Measurements from ENCODE around the gene GET4.

The GET4 gene

DNA sequence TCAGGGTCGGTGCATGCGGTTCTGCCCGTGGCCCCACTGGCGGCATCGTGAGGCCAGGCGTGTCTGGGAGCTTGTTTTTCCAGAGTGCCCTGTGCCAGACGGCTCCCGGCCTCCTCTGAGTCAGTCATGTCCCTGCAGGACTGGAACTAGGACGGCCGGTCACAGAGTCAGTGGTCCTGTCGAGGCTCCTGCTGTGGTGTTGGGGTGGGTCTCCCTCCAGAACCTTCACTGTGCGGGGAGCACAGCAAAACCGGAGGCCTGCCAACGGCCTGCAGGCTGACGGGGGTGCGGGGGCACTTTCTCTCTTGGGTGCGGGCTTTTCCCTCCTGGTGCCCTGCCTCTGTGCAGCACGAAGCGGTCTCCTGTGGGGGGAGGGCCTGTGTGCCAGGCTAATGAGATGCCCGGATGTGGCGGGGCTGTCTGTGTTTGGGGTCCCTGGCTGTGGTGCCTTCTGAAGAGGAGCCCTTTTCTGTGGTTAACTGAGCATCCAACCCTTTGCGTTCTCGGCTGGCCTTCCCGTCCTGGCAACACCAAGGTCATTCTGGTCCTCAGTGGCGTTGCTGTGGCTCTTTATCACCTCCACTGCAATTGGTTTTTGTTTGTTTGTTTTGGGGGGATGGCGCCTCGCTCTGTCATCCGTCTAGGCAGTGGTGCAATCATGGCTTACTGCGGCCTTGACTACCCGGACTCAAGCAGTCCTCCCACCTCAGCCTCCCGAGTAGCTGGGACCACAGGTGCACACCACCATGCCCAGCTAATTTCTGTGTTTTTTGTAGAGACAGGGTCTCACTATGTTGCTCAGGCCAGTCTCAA lies 8.0 kb downstream of the GET4 start:
- Mint-ChIP-seq H3K36me3 (no peaks in the 10 kb centered on the region), H3K9me3 (ENCODE audit: low read depth) (no peaks in the 10 kb centered on the region), H3K27ac (no peak overlapping the region), H3K27me3 (no peaks in the 10 kb centered on the region), H3K4me1 (ENCODE audit: low read depth) (peaks cover 33% of the 10 kb centered on the region), H3K4me3 (no peak overlapping the region)

DNA sequence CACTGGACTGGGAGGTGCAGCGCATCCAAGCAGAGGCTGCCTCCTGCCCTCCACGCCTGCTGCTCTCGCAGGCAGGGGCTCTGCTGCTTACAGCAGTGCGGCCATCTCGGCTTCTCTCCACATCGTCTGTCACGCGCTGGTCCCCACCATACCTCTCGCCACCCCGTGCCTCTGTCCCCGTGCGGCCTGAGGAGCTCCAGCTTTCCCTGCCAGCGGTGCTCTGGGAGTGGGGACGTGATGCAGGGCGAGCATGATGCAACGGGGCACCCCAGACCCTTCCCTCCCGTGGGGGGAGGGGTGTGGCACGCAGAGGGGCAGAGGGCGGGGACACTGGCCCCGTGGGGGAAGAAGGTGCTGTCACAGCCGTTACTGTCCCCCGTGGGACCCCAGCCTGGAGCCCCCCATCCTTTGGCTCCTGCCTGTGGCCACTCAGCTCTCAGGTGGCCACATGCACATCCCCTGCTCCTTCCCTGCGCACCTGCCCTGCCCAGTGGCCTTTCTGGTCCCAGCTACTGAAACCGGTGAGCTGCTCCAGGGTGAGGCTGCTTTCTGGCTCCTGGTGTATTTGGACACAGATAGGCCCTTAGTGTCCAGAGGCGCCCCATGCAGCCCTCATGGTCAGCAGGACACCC lies 9.0 kb downstream of the GET4 start:
- Mint-ChIP-seq H3K27ac (no peak overlapping the region), H3K36me3 (no peaks in the 10 kb centered on the region), H3K27me3 (no peaks in the 10 kb centered on the region), H3K4me3 (no peak overlapping the region), H3K9me3 (ENCODE audit: low read depth) (no peaks in the 10 kb centered on the region), H3K4me1 (ENCODE audit: low read depth) (peaks cover 27% of the 10 kb centered on the region)

DNA sequence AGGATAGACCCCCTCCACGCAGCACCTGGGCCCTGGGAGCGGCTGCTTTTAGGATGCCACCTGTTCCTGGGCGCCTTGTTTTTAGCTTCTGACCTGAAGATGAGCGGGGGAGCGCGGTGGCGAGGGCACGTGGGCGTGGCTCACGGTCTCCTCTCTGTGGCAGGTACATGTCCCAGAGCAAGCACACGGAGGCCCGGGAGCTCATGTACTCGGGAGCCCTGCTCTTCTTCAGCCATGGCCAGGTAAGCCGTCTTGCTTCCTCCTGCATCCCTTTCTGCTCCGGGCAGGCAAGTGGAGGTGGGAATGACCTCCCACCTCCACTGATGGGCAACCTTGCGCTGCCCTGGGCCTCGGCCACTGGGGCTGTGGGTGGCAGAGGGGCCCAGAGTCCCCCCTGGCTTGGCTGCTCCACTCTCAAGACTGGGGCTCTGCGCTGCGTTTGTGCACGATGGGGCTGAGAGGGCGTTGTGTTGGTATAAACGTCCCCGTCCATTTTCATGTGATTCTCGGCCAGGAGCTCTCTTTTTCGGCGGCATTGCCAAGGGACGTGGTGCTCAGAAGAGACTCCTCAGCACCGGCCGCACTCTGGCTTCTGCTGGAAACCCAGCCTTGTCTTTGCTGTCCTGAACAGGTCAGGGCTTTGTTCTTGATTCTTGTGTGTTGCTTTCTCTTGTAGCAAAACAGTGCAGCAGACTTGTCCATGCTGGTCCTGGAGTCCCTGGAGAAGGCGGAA lies 9.7 kb downstream of the GET4 start:
- no peaks in the 10 kb centered on the region for H3K27me3 Mint-ChIP-seq
- H3K27ac Mint-ChIP-seq, result no peak overlapping the region
- H3K9me3 Mint-ChIP-seq (ENCODE audit: low read depth), result no peaks in the 10 kb centered on the region
- H3K36me3 Mint-ChIP-seq, result no peaks in the 10 kb centered on the region
- H3K4me3 Mint-ChIP-seq, result no peak overlapping the region
- H3K4me1 Mint-ChIP-seq (ENCODE audit: low read depth), result peaks cover 23% of the 10 kb centered on the region

DNA sequence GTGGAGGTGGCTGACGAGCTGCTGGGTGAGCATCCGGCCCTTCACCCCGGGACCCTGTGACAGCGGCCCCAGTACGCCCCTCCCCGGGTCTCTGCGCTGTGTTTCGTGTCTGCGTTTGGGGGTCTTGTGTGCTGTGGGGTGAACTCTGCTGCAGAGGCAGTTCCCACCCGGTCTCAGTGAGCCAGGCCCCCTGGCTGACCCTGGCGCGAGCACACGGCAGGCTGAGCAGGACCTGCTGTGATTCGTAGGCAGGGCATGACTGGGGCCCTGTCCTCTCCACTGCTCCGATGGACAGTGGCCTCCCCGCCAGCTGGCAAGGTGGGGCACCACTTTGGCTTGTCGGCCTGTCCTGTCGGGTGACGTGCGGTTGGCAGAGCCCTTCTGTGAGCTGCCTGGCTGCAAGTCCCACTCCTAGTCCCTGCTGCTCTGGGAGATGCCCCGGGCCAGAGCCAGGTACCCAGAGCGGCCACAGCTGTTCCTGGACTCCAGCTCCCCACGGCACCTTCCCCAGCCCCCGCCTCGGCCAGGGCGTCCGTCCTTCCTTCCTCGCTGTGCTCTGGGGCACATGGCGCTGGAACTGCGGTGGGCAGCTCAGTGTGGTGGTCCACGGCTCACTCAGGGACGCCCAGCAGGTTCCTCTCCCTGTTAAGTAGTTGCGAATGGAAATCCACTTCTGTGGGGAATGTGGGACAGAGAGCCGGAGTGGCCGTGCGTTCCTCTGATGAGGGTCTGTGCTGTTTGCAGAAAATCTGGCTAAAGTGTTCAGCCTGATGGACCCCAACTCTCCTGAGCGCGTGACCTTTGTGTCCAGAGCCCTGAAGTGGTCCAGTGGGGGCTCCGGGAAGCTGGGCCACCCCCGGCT lies 10.5 kb downstream of the GET4 start:
- H3K36me3 Mint-ChIP-seq, result no peaks in the 10 kb centered on the region
- no peaks in the 10 kb centered on the region for H3K27me3 Mint-ChIP-seq
- no peak overlapping the region for H3K4me3 Mint-ChIP-seq
- H3K27ac Mint-ChIP-seq, result no peak overlapping the region
- no peaks in the 10 kb centered on the region for H3K9me3 Mint-ChIP-seq (ENCODE audit: low read depth)
- H3K4me1 Mint-ChIP-seq (ENCODE audit: low read depth), result peaks cover 17% of the 10 kb centered on the region

DNA sequence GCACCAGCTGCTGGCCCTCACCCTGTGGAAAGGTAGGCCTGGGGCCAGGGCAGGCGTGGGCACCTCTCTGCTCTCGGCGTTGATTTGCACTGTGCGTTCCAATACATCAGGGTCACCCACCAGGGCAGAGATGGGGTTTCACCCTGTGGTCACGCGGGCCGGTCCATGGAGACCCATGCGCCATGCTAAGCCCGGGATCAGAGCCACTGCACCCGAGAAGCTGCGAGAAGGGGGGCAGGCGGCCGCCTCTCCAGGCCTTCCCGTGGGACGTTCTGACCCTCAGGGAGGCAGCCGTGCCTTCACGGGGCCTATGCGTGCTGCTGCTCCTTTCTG lies 11.1 kb downstream of the GET4 start:
- Mint-ChIP-seq H3K9me3 (ENCODE audit: low read depth) (no peaks in the 10 kb centered on the region), H3K4me1 (ENCODE audit: low read depth) (peaks cover 14% of the 10 kb centered on the region), H3K36me3 (peaks cover 2% of the 10 kb centered on the region), H3K27me3 (no peaks in the 10 kb centered on the region), H3K4me3 (no peak overlapping the region), H3K27ac (no peak overlapping the region)

DNA sequence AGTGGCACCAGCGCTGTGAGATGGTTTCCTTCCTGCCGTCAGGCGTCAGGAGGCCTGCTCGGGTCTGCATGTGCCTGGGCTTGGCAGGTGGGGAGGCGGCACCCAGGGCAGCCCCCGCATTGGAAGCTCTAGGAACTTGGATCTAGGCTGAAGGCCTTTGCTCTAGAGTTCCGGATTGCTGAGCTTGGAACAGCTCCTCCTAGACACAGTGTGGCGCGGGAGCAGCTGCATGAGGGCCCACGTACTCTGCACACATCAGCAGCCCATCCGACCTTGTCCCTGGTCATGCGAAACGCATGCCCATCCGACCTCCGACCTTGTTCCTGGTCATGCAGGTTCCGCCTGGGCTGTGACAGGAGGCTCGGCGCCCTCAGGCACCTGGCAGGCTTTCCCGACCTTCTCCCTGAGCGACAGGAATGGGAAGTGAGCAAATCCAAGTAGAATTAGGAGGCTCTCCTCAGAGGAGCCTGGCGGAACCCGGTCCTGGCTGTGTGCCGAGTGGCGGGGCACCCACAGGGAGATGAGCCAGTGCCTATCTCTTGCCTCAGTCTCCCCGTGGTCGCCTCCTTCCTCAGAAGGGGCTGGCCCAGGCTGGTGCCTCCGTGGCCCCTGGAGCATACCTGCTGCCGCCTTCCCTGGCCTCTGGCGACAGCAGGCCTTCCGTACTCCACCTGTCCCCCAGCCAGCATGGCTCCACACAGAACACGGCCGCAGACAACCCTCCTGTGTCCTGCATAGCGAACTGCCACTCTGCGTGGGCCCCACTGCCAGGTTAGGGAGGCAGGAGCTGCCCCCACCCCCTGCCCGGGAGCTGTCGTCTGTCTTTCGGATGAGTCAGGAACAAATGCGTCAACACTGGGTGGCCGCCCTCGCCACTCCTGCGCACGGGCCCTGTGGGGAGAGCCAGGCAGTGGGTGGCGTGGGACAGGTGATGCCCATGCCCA lies 12.0 kb downstream of the GET4 start:
- Mint-ChIP-seq H3K9me3 (ENCODE audit: low read depth) (no peaks in the 10 kb centered on the region), H3K27ac (peak overlapping the region; percentile 41), H3K27me3 (no peaks in the 10 kb centered on the region), H3K4me1 (ENCODE audit: low read depth) (peaks cover 10% of the 10 kb centered on the region), H3K36me3 (peaks cover 4% of the 10 kb centered on the region), H3K4me3 (no peak overlapping the region)

DNA sequence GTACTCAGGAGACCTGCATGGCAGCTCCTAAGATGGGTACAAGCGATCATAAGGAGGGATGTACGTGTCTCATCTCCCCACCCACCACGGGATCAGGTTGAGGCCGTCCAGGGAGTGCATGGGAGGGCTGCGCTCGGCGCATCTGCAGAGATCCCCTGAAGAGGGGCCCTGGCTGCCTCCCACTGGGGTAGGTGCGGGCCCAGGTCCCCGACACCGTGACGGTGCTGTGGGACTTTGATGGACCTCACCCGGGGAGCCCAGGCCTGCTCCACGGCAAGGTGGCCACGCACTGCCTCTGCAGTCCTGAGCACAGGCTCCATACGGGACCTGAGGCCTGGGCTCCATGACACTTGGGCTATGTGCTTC lies 12.7 kb downstream of the GET4 start:
- no peak overlapping the region for H3K27ac Mint-ChIP-seq
- H3K4me1 Mint-ChIP-seq (ENCODE audit: low read depth), result peaks cover 8% of the 10 kb centered on the region

DNA sequence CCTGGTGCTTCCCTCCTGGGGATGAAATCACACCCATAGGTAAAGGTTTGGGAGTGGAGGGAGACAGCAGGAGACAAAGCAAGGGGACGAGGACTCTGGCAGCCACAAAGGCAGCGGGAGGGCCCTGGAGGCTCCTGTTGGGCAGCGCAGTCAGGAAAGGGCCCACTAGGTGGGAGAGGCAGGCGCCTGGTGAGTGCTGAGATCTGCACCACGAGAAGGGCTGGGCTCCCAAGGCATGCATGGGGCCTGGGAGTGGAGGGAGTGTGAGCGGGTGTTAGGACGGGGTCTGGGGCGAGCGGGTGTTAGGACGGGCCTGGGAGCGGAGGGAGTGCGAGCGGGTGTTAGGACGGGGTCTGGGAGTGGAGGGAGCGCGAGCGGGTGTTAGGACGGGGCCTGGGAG lies 13.0 kb downstream of the GET4 start:
- H3K4me3 Mint-ChIP-seq, result no peak overlapping the region
- peaks cover 4% of the 10 kb centered on the region for H3K36me3 Mint-ChIP-seq
- H3K27me3 Mint-ChIP-seq, result no peaks in the 10 kb centered on the region
- no peaks in the 10 kb centered on the region for H3K9me3 Mint-ChIP-seq (ENCODE audit: low read depth)
- H3K27ac Mint-ChIP-seq, result no peak overlapping the region
- H3K4me1 Mint-ChIP-seq (ENCODE audit: low read depth), result peaks cover 6% of the 10 kb centered on the region

More for the DNA sequence above, 12.7 kb downstream of the GET4 start:
- Mint-ChIP-seq H3K4me3 (no peak overlapping the region), H3K9me3 (ENCODE audit: low read depth) (no peaks in the 10 kb centered on the region), H3K36me3 (peaks cover 4% of the 10 kb centered on the region), H3K27me3 (no peaks in the 10 kb centered on the region)

DNA sequence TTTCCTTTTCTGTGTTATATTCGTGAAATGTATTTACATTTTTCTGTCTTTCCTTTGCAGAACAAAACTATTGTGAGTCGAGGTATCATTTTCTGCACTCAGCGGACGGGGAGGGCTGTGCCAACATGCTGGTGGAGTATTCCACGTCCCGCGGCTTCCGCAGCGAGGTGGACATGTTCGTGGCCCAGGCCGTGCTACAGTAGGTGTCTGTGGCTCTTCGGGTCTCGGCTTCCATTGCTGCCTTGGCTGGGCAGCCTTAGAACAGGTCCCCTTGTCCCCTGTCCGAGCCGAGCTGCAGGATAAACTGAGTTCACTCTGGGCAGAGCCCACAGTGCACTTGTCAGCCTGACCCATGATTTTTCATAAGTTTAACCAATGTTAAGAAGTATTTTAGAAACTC lies 14.5 kb downstream of the GET4 start:
- Mint-ChIP-seq H3K9me3 (ENCODE audit: low read depth) (no peaks in the 10 kb centered on the region), H3K4me1 (ENCODE audit: low read depth) (no peaks in the 10 kb centered on the region), H3K36me3 (peaks cover 5% of the 10 kb centered on the region), H3K4me3 (no peak overlapping the region), H3K27ac (no peak overlapping the region), H3K27me3 (no peaks in the 10 kb centered on the region)

DNA sequence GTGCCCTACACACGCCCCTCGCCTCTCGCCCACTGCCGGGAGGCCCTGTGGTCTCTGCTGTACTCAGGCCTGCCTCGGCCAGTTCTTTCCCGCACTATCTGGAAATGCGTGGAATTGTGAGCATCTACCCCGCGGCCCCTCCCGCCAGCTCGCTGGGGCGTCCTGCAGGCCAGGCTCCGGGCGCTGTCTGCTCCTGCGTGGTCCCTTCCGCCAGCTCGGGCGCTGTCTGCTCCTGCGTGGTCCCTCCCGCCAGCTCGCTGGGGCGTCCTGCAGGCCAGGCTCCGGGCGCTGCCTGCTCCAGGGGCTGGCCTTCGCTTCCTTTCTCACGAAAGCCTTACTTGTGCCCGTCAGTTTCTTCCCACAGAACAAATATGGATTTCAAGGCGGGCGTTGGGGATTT lies 14.9 kb downstream of the GET4 start:
- no peak overlapping the region for H3K4me3 Mint-ChIP-seq
- H3K27ac Mint-ChIP-seq, result no peak overlapping the region
- peaks cover 9% of the 10 kb centered on the region for H3K36me3 Mint-ChIP-seq
- no peaks in the 10 kb centered on the region for H3K4me1 Mint-ChIP-seq (ENCODE audit: low read depth)
- H3K27me3 Mint-ChIP-seq, result no peaks in the 10 kb centered on the region
- H3K9me3 Mint-ChIP-seq (ENCODE audit: low read depth), result no peaks in the 10 kb centered on the region

DNA sequence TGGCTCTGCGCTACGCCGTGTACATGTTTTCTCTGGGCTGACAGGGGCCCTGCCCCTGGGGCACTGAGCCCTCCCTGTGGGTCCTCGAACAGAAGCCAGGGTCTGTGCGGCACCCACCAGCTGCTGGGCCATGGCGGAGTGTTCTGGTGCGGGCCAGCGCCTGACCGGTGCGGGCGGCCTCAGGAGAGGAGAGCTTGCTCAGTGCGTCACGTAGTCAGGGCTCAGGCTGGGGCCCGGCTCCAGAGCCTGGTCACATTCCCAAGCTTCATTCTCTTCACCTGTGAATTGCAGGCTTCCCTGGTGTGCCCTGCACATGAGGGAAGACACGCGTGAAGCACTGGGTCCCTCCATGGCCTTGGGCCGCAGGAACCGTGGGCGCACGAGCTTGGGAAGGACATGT lies 15.5 kb downstream of the GET4 start:
- H3K36me3 Mint-ChIP-seq, result peaks cover 9% of the 10 kb centered on the region
- no peak overlapping the region for H3K27ac Mint-ChIP-seq
- no peak overlapping the region for H3K4me3 Mint-ChIP-seq
- H3K4me1 Mint-ChIP-seq (ENCODE audit: low read depth), result no peaks in the 10 kb centered on the region
- H3K9me3 Mint-ChIP-seq (ENCODE audit: low read depth), result no peaks in the 10 kb centered on the region
- no peaks in the 10 kb centered on the region for H3K27me3 Mint-ChIP-seq

DNA sequence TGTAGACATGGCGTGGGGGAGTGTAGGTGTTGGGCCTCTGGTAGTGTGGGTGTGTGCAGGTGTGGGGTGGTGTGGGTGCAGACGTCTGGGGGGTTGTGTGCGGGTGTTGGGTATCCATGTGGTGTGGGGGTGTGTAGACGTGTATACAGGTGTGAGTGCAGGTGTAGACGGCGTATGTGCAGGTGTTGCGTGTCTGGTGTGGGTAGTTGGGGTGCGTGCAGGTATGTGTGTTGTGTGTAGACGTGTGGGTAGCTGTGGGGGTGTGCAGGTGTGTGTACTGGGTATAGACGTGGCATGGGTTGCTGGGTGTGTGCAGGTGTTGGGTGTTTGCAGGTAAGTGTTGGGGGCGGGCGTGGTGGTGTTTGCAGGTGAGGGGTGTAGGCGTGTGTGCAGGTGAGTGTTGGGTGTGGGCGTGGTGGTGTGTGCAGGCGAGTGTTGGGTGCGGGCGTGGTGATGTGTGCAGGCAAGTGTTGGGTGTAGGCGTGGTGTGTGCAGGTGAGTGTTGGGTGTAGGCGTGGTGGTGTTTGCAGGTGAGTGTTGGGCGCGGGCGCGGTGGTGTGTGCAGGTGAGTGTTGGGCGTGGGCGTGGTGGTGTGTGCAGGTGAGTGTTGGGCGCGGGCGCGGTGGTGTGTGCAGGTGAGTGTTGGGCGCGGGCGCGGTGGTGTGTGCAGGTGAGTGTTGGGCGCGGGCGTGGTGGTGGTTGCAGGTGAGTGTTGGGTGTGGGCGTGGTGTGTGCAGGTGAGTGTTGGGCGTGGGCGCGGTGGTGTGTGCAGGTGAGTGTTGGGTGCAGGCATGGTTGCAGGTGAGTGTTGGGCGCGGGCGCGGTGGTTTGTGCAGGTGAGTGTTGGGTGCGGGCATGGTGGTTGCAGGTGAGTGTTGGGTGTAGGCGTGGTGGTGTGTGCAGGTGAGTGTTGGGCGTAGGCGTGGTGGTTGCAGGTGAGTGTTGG lies 16.6 kb downstream of the GET4 start:
- Mint-ChIP-seq H3K9me3 (ENCODE audit: low read depth) (no peaks in the 10 kb centered on the region), H3K27me3 (no peaks in the 10 kb centered on the region), H3K27ac (no peak overlapping the region), H3K4me3 (no peak overlapping the region), H3K4me1 (ENCODE audit: low read depth) (no peaks in the 10 kb centered on the region), H3K36me3 (peaks cover 9% of the 10 kb centered on the region)

DNA sequence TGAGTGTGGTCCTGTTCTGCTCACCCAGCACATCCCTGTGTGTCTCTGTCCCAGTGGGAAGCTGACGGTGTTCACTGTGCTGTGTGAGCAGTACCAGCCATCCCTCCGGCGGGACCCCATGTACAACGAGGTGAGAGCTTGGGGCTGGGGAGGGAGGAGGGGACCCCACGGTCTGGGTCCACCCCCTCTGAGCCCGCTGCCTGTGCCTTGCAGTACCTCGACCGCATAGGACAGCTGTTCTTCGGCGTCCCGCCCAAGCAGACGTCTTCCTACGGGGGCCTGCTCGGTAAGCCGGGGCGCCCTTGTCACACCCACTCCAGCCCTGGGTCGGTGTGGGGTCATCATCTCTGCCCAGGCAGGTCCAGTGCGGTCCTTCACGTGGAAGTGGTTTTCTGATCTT lies 17.3 kb downstream of the GET4 start:
- H3K36me3 Mint-ChIP-seq, result peaks cover 9% of the 10 kb centered on the region
- H3K27me3 Mint-ChIP-seq, result no peaks in the 10 kb centered on the region
- no peaks in the 10 kb centered on the region for H3K9me3 Mint-ChIP-seq (ENCODE audit: low read depth)
- H3K4me3 Mint-ChIP-seq, result no peak overlapping the region
- H3K4me1 Mint-ChIP-seq (ENCODE audit: low read depth), result no peaks in the 10 kb centered on the region
- H3K27ac Mint-ChIP-seq, result no peak overlapping the region
